Pulmonary artery endothelial cell (primary cell): ENCODE results near the gene VRK2. TPM values are rescaled to one million over a fixed set of nuclear protein-coding genes. Genes with fewer than 3 reads are reported as not detected.
A peak's percentile ranks its signal among the peaks of the same experiment; 100 is the strongest.

ENCODE experiments used
- DNase-seq: peaks from one replicate; pipeline ENCODE4 v3.0.0-alpha.2; 2011; ENCODE audit warnings: low read depth, low spot score
- total RNA-seq: library from RNA; depleted of rRNA; stranded (reverse); fragments of >200 nt; gene quantifications from 2 replicates; pipeline ENCODE4 v1.2.3, GENCODE V29; 2014

Gene VRK2
- 34.9 and 40.0 TPM in 2 replicates for total RNA-seq

DNA sequence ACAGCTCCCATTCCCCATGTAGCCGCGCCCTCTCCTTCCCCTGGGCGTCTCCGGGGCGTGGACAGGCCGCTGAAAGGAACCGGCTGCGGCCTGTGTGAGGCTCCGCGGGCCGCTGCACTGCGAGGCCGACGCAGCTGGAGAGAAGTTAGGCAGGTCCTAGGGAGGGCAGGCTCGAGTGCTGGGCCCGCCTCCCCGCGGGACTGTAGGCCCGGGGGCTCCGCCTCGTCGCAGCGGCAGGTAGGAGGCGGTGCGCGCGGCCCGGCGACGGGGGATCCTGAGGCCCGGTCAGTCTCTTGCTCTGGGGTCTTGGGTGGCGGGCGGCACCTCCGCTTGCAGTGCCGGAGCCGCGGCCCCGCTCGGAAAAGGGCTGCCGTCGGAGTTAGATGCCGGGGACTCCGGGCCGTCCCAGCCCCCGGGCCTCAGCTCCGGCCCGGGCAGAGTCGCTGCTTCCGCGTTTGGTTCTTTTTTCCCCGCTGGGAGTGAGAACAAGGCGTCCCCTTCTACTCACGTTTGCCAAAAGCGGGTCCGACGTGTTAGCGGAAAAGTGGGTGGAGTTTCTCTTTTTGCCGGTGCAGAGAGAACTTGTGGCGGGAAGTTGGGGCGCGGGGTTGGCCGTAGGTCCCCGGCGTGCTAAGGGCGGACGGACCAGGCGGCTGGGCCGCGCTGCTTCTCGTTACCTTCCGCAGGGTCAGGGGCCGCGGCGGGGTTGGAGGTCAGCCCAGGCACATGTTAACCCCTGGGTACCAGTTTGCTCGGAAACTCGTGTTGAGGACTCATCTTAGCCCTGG is at the start of gene VRK2:
TSS of gene VRK2 (plus strand) at position 222 of the 788 bp plus-strand sequence. CDS start 2,026 bp downstream, outside the sequence.
- DNase-seq = peak; percentile 77

DNA sequence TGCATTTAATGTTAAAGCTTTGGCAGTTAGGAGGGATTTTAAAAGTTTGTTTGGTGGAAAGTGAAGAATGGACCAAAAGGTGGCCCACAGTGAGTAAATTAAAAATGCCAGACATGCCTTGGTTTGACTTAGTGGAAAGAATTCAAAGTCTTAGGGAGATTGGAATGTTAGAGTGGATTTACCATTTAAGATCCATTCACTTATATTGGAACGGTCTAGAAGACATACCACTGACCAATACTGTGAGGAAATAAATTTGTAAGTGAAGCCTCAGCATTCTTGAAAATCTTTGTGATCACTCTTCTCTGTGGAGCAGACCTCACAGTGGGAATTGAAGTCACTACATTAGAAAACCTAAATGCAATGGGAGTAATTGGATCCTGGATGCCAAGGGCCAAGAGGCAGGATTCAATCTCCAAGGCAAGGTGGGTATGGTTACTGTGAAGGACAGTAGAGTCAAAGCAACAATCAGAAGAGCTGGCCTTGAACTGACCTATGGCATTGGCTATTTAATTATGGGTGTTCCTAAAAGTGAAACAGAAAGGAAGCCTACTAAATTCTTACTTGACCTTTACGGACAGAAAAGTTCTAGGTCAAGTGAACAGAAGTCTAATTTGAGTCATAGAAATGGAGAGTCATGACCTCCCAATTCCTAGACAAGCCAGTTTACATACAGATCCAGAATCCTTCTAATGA is 40.2 kb upstream of the VRK2 start:
- DNase-seq = no peak

DNA sequence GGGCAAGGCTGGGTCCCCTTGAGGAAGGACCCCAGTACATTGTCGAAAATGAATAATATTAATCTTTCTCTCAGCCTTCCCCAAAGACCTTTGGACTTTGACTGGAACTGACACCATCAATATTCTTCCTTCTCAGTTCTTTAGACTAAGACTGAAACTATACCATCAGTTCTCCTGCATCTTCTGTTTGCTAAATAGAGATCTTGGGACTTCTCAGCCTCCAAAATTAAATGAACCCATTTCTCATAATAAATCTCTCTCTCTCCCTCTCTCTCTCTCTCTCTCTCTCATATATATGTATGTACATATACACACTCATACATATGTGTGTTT is 39.7 kb upstream of the VRK2 start:
- no peak for DNase-seq

DNA sequence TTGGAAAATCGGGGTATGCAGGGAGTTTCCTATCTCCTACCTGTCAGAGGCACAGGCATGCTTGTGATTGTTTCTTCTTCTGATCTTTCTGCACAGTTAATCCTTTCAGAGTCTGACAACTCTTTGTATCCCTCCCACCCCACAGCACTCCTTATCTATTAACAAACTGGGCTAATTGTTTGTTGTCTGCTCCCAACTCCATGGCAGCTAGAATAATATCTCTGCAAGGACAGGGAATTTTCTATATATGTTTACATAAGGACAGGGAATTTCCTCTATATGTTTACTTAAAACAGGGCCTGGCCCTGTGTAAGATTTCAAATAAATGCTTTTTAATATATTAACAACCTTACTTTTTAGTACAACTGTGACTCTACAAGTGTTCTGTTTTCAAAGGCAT is 36.0 kb upstream of the VRK2 start:
- peak; percentile 1 for DNase-seq

DNA sequence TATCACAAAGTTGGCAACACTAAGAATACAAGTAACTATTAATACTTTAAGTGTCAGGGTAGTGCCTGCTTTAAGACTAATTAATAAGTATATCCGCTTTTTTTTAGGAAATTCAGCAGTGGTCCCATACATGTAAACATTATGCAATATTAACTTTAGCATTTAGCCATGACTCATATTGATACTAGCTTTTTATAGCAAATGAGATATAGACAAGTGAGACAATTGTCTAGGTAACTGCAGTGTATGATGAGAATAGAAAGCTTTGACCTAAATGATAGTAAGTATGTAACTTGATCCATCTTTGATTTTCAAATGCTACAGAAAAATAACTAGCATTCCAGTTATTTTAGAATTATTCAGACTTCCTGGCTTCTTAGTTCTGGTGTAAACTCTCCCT is 27.4 kb upstream of the VRK2 start:
- no peak for DNase-seq

DNA sequence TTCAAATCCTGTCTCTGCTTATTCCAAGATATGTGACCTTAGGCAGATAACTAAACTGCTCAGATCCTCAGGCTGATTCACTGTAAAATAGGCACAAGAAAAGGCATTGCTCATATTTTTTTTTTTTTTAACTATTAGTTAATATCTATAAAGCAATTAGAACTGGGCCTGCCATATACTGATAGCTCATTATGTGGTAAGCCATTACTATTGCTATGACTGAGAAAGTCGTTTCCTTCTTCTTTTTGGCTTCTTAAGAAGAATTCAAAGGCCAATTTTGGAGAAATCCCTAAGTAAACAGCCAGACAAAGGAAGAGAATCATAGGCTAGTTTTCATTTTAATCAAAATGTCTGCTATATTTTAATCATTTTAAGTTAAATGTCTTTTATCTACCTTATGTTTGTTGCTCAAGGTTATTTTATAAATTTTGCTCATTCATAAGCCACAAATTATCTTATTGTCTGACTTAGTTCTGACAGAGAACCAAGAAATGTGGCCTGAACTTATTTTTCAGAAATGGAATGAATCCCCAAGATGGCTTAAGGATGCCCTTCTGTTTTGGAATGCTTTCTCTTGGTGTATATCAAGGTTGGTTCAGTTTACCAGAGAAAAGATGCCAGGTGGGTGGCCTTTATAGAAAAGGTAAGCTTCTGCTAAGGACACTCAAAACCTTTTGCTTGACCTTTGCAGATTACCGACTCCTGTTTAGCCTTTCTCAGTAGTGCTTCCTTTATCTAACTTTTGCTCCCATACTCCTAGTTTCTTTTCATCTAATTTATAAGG is 21.3 kb upstream of the VRK2 start:
- no peak for DNase-seq

DNA sequence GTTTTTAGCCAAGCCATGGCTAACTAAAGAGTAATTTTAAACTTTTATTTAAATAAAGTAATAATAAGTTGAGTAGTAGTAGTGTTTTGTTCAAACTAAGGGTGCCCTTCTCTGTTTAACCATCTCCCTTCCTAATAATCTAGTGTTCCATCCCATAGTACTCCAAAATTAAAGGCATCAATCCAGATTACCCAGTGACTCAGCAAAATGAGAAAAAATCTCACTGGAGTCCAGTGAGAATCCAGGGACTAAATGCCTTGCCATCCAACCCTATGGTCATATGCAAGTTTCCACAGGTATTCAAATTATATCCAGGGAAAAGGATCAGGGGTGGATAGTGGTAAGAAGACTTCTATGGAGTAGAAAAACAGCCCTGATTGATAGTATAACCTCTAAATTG is 19.6 kb upstream of the VRK2 start:
- no peak for DNase-seq

DNA sequence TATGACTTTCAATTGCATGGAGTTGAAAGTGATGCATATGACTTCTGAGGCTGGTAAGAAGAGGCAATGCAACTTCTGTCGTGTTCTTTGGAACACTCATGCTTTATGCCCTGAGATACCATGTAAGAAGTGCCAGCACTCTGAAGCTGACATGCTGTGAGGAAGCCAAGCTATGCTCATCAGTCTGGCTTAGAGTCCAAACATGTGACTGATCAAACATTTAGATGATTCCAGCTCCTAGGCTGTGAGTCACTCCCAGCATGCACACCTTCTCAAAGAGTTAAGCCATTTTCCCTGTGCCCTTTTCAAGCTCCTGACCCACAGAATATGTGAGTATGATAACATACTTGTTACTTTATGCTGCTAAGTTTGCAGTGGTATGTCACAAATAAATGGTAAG is 15.8 kb upstream of the VRK2 start:
- DNase-seq = no peak

DNA sequence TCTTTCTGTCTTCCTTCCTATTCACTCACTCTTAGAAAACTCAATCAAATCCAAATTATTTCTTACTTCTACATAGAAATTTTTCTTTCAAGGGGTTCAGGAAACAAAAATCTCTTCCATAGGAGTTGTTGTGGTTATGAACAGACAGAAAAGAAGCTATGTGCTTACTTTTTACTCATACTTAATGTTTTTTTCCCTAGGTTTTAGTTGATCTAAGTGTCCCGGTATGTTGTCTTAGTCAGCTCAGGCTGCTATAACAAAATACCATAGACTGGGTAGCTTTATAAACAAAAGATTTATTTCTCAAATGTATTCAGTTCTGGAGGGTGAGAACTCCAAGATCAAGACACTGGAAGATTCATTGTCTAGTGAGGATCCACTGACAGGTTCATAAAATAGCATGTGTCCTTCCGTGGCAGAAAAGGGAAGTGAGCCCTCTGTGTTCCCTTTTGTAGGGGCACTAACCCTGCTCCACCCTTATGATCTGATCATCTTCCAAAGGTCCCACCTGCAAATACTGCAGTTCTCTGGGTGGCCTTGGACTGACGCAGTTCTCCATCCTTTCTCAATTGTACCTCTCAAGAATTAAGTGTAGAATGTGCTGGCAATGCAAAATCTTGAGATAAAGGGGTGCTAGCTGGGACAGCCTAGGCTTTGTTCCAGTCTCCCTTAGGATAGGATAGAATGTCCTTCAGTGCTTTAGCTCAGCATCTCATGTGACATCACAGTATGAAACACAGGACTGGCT is 14.4 kb upstream of the VRK2 start:
- DNase-seq = no peak

DNA sequence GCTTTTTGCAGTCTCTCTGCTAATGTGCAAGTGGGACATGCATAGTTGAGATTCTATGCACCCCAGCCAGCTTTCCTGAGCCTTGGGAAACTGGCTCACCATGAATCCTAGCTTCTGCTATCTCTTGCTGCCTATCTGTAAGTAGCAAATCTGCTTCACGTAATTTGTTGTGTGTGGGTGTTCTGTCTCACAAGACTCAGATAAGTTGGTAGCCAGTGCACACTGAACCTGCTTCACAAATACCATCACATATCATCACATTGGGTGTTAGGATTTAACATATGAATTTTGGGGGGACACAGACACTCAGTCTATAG is 13.9 kb upstream of the VRK2 start:
- no peak for DNase-seq

DNA sequence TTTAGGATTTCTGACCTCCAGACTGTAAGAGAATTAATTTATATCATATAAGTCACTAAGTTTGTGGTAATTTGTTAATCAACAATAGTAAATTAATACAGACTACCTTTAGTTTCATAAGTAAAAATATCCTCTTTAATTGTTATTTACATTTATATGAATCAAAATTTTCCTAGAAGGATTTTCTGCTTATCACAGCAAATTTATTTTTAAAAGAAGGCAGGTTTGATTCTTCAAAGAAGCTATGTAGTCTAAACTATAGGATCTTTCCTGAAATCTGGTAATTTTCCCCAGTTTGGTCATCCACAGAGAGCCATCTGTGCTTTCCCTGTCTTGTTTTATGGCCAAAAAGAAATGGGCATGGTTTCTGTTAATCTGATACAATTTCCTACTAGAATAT is 13.1 kb upstream of the VRK2 start:
- no peak for DNase-seq

DNA sequence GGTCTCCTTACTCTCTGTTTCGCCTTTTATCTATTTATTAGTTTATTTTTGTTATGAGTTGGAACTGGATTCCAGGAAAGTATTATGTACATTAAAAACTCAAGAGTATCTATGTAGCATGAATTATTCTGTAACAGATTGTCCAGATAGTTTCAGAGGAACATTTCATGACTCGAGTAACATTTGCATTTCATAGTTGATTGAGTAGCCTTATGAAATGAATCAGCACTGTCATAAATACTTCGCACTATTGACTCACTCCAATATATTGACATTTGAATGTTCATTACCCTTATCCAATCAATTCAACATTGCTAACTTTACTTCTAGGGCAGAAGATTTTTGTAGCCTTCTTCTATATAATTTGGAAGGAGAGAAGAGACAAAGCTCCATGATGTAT is 11.3 kb upstream of the VRK2 start:
- no peak for DNase-seq

DNA sequence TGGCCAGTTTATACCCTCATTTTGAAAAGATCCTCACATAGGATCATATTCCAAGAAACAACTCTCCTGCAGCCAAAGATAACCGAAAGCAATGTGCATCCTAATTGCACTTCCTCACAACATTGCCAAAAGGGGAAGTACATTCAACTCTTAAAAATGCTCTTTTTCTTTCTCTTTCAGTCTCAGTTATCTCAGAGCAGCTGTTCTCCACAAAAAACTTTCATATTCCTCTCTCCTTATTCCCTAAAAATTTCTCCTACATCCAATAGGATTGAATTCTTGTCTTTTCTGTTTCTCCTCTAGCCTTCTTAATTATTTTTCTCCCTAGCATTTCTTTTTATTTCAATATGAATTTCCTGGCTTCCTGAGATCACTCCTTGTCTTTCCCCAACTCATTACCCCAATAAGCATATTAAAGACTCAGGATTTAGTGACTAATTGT is 7.4 kb upstream of the VRK2 start:
- DNase-seq = peak; percentile 51

DNA sequence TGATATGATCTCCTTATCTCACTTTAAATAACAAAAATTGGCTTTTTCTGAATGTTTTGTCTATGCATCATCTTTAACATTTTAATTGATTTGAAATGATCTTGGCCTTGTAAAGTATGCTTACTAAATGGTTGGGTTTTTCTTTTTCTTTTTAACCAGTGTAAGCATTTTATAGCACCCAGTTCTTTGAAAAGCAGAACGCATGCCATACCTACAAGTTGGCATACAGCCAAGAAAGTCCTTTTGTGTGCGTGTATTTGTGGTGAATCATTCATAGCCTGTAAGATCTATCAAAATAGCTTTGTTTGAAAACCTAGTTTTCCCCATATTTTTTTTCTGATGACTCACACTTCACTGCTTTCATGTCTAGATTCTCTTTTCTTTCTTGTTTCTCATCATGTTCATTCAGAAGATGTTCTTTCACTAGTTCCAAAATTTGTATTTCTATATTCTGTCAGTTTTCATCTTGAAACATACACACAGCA is 4.1 kb upstream of the VRK2 start:
- peak; percentile 89 for DNase-seq

DNA sequence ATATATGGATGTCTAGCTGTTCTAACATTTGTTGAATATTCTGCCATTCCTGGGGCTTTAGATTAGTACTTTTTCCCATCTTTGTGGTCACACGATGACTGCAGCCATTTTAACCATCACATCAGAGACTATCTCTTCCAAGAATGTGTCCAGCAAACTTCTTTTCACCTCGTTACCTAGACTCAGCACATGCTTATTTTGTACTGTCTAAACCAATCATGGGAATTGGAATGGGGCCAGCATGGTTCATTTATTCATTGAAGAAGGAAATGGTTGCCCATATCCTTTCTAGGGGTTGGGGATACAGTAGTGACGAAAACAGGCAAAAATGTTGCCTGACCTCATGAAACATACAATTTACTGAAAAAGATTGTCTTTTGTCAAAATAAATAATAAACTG is 2.5 kb upstream of the VRK2 start:
- DNase-seq = no peak

DNA sequence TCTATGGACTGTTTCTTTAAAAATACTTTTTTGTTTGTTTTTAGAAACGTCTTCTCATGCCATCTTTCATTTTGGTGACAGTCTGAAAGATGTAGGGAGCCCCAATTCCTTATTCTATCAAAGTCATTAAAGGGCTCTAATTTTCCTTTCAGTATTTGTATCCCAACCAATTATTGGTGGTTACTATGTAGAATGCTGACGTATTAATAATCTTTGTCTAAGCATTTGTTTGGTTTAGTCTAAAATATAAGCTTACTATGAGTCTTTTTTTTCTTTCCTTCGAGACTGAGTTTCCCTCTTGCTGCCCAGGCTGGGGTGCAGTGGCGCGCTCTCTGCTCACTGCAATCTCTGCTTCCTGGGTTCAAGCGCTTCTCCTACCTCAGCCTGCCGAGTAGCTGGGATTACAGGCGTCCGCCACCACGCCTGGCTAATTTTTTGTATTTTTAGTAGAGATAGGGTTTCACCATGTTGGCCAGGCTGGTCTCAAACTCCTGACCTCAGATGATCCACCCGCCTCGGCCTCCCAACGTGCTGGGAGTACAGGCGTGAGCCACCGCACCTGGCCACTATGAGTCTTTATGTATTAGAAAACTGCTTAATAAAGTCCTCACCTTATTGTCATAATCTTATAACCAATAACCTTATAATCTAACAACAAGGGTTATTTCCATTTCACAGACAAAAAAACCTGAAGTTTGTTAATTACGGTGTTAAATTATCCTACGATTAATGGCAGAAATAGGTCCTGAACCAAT is 849 bp upstream of the VRK2 start:
- DNase-seq = no peak

DNA sequence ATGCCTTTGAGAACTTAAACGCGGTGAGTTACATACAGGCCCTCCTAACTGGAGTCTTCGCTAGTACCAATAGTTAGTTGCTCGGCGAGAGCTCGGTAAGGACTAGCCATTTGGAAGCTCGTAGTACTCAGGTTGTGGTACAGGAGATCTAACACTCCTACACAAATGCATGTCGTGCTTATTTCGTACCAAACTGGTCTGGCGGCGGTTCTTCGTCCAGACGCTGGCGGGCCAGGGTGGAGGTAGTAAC is 346 bp upstream of the VRK2 start:
- DNase-seq = peak; percentile 10

DNA sequence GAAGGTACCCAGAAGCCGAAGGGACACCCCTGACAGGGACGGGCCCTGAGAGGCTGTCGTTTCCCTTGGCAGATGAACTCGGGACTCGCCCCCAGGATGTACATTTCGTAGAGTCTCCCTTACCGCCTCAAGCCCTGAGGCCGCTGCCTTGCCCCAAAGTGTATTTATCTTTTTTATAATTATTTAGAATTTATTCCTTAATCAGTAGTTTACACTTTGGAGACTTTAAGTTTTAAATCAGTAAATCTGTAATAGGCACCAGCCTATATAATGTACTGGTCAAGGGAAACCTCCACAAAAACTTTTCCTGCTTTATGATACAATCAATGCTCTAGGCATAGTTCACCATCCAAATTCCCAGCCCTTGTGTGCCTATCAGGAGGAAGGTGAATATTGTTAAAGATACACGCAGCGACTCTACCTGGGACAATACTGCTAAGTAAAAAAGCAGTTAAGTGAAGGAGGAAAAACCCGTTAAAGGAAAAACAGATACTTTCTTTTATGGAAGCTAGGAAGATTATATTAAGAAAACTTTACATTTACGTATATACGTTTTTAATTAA is 848 bp downstream of the VRK2 start:
- no peak for DNase-seq

DNA sequence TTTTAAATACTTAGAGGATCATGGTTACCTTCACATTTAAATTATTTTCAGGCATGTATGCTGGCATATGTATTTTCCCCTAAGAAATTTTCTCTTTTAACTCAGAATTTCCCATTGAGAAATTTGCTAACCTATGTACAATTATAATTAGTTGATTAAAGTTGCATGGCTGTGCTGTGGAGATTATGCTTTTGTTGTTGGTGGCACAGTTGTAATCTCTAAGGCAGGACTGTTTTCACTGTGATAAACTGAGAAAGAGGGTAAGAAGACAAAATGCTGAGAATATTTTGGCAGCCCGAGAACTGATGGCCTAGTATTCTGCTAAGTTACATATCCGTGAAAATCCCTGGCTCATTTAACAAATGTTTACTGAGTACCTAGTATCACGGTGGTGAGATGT is 1.4 kb downstream of the VRK2 start:
- DNase-seq = no peak

DNA sequence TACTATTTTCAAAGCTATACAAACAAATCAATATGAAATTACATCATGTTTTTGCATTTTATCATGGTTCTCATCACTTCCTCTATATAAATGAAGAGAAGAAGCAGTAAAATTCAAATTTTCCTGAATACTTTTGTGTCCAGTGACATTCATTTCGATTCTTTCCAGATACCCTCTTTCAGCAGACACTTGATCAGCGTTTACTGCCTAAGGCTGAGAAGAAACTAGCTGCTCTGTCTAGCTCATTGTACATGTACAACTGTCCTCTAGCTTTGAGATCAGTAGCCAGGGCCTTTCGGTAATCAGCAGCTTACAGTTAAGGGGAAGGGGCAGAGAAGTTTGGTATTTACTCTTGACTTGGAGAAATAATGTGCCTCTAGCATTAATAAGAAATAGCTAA is 4.8 kb downstream of the VRK2 start:
- DNase-seq = no peak

DNA sequence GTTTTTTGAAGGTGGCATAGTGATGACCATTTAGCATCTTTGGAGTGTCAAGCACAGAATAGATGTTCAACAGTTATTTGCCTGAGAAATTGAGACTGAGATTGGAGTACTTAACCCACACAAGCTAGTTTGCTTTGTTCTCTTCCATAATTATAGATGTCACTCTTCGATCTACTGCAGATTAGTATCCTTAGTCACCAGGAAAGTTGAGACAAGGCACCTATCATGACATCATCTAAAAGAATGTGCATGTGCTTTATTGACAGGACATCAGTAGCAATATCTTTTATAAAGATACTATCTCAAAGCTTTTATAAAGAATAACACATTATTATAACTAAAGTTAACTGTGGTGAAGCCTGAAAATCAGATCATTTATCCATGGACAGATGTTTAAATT is 6.4 kb downstream of the VRK2 start:
- DNase-seq = no peak
